Neural progenitor cell (in vitro differentiated cells): ENCODE results near the gene WDR35.

Experiments used
- CTCF ChIP-seq: fragments of 200-600 bp; sonication (generic); IDR thresholded peaks from 2 replicates; pipeline ENCODE4 v1.5.1; 2017; ENCODE audit warnings: antibody characterized with exemption, mild to moderate bottlenecking
- EZH2phosphoT487 ChIP-seq: fragments of 200-600 bp; sonication (generic); IDR thresholded peaks from 2 replicates; pipeline ENCODE4 v1.6.1; 2017; ENCODE audit warnings: antibody characterized with exemption

GRCh38 chr2:19963386-19963785 lies 26.5 kb downstream of the WDR35 start:
- TF ChIP-seq CTCF (no peak), EZH2phosphoT487 (no peak)
